CD14-positive monocyte (primary cell): ENCODE results near the gene ANXA4. TPM values are rescaled to one million over a fixed set of nuclear protein-coding genes. Genes with fewer than 3 reads are reported as not detected.
A peak's percentile ranks its signal among the peaks of the same experiment; 100 is the strongest.

Source experiments
- DNase-seq, 3 donors: peaks; one replicate each; pipeline ENCODE4 v3.0.0-alpha.2; 2011 to 2022
- H2AFZ ChIP-seq: 2 replicates; pipeline ENCODE4 v1.6.0; 2012; ENCODE audit warnings: mild to moderate bottlenecking, low read depth, low read length, inconsistent platforms; ENCODE audit not compliant: insufficient read depth, poor library complexity, severe bottlenecking
- H3K27ac ChIP-seq, 2 donors: 1 replicate in 1 of 2; 2 replicates in 1 of 2; pipeline ENCODE4 v1.5.1; 2012 to 2013; ENCODE audit warnings: low read length in 2 of 2, control low read depth in 1 of 2, inconsistent platforms in 1 of 2, low read depth in 1 of 2, mild to moderate bottlenecking in 1 of 2
- H3K27me3 ChIP-seq, 2 donors: one replicate each; pipeline versions ENCODE4 v1.6.0 to v1.6.1; 2011 to 2013; ENCODE audit warnings: low read length in 2 of 2; ENCODE audit not compliant: control insufficient read depth in 2 of 2, insufficient read depth in 2 of 2
- H3K36me3 ChIP-seq, 2 donors: replicated peaks in 1 of 2; 1 replicate in 1 of 2; 2 replicates in 1 of 2; pipeline versions ENCODE4 v1.5.1 to v1.6.1; 2012 to 2013; ENCODE audit warnings: low read length in 2 of 2, control low read depth in 1 of 2, inconsistent platforms in 1 of 2, mild to moderate bottlenecking in 1 of 2; ENCODE audit not compliant: insufficient read depth in 2 of 2, control insufficient read depth in 1 of 2
- H3K4me1 ChIP-seq, 2 donors: 1 replicate in 1 of 2; 2 replicates in 1 of 2; pipeline versions ENCODE4 v1.5.1 to v1.6.1; 2012 to 2013; ENCODE audit warnings: low read length in 2 of 2, control low read depth in 1 of 2, inconsistent platforms in 1 of 2, mild to moderate bottlenecking in 1 of 2, moderate library complexity in 1 of 2; ENCODE audit not compliant: insufficient read depth in 2 of 2, control insufficient read depth in 1 of 2
- H3K4me2 ChIP-seq: replicated peaks from 2 replicates; pipeline ENCODE3; 2012; ENCODE audit warnings: low read length, moderate library complexity, mild to moderate bottlenecking; ENCODE audit not compliant: poor library complexity, severe bottlenecking; ENCODE audit errors: extremely low read depth
- H3K4me3 ChIP-seq, 3 experiments: fragments of 200-600 bp in 1 of 3; sonication (generic) in 1 of 3; replicated peaks in 1 of 3; 1 replicate in 2 of 3; 2 replicates in 1 of 3; pipeline ENCODE4 v1.5.1; 2011 to 2013; ENCODE audit warnings: low read length in 3 of 3, mild to moderate bottlenecking in 3 of 3, control low read depth in 2 of 3, low read depth in 2 of 3, inconsistent platforms in 1 of 3, moderate library complexity in 1 of 3
- H3K79me2 ChIP-seq: 2 replicates; pipeline ENCODE4 v1.6.0; 2012; ENCODE audit warnings: mild to moderate bottlenecking, control low read depth, inconsistent platforms, low read length, moderate library complexity; ENCODE audit not compliant: insufficient read depth
- H3K9ac ChIP-seq: 2 replicates; pipeline ENCODE4 v1.6.0; 2017; ENCODE audit warnings: low read length, mild to moderate bottlenecking; ENCODE audit not compliant: insufficient read depth, poor library complexity, severe bottlenecking
- H3K9me3 ChIP-seq, 2 donors: replicated peaks in 1 of 2; 1 replicate in 1 of 2; 2 replicates in 1 of 2; pipeline versions ENCODE4 v1.5.1 to v1.6.1; 2012 to 2013; ENCODE audit warnings: low read length in 2 of 2, control low read depth in 1 of 2; ENCODE audit not compliant: control insufficient read depth in 1 of 2, insufficient read depth in 1 of 2
- H4K20me1 ChIP-seq: 2 replicates; pipeline ENCODE4 v1.6.0; 2012; ENCODE audit warnings: mild to moderate bottlenecking, low read length, control low read depth, moderate library complexity; ENCODE audit not compliant: insufficient read depth
- H3K27ac Mint-ChIP-seq, 7 donors: one replicate each; pipeline ENCODE4 v1.8.0; 2020; ENCODE audit warnings: mild to moderate bottlenecking in 7 of 7, mixed read lengths in 7 of 7, moderate library complexity in 6 of 7, inconsistent platforms in 2 of 7
- H3K27me3 Mint-ChIP-seq, 3 donors: one replicate each; pipeline ENCODE4 v1.8.0; 2021 to 2022; ENCODE audit warnings: low read depth in 3 of 3, mild to moderate bottlenecking in 3 of 3, mixed read lengths in 3 of 3, moderate library complexity in 3 of 3, inconsistent platforms in 1 of 3
- H3K36me3 Mint-ChIP-seq, 2 donors: one replicate each; pipeline ENCODE4 v1.8.0; 2020; ENCODE audit warnings: mixed read lengths in 2 of 2, inconsistent platforms in 1 of 2, mild to moderate bottlenecking in 1 of 2
- H3K4me1 Mint-ChIP-seq: one replicate; pipeline ENCODE4 v1.8.0; 2020; ENCODE audit warnings: mild to moderate bottlenecking, mixed read lengths
- H3K4me3 Mint-ChIP-seq, 2 donors: one replicate each; pipeline ENCODE4 v1.8.0; 2020; ENCODE audit warnings: mild to moderate bottlenecking in 2 of 2, mixed read lengths in 2 of 2, moderate library complexity in 1 of 2
- H3K9me3 Mint-ChIP-seq, 7 donors: one replicate each; pipeline ENCODE4 v1.8.0; 2020 to 2022; ENCODE audit warnings: mixed read lengths in 7 of 7, mild to moderate bottlenecking in 6 of 7, moderate library complexity in 6 of 7, inconsistent platforms in 2 of 7
- CTCF ChIP-seq: fragments of 200-600 bp; IDR thresholded peaks from one replicate; pipeline ENCODE4 v1.8.0; 2022; ENCODE audit warnings: antibody characterized with exemption, mild to moderate bottlenecking
- WGBS: methylation state at CpG from one replicate; pipeline ENCODE4 v1.1.5; 2013; ENCODE audit warnings: missing lambda C conversion rate; ENCODE audit not compliant: insufficient coverage; 5-methylcytosine and 5-hydroxymethylcytosine counted together
- intact Hi-C, 2 donors: fragments of 100-400 bp; cut with micrococcal nuclease; formaldehyde crosslinking; loops; one replicate each; pipeline versions ENCODE4 v1.15.0 to v1.15.1; 2023
- polyA plus RNA-seq, 3 donors: library from polyadenylated mRNA; depleted of rRNA in 1 of 3; unstranded in 2 of 3; stranded (reverse) in 1 of 3; fragments of 300-500 nt in 2 of 3; fragments of >200 nt in 1 of 3; fragmentation: Illumina TruSeq in 2 of 3; gene quantifications; 1 replicate in 2 of 3; 2 replicates in 1 of 3; pipeline ENCODE4 v1.2.3, GENCODE V29; 2012 to 2021

Gene ANXA4
- polyA plus RNA-seq, 3 donors = 30.0 to 95.7 (median 64.7) TPM

DNA sequence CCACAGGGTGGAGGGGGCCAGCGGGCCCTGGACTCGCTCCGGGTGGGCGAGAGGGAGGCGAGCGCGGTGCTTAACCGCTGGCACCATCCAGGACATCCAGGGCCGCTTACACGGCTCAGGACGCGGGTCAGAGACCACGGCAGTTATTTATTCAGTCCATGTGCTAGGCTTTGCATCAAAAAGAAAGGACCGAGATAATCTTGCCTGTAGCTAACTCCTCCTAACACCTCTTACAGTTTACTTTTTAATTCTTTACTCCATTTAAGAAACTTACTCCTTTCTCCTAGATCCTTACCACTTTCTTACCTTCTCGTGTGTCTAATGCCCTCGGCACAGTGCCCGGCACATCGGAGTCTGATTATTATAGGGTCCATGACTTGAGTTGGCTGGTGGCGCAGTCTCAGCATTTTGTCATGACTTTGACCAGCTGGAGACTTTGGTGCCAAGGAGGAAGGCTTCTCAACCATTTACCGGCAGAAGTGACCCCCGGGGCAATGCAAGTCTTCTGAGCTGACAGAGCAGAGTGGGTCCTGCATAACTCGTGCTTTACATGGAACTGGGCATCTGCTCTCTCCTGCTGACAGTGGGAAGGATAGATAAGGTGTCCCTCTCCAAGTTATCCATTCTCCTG, 503 bp downstream of the ANXA4 start:
- peak overlapping the region; percentile 93 for H2AFZ ChIP-seq
- Mint-ChIP-seq H3K36me3 (peaks cover 11 to 17% of the 10 kb centered on the region in 2 donors), H3K27me3 (peaks cover 0 to 1% (median under 1%) of the 10 kb centered on the region in 3 donors), H3K4me3 (peak overlapping the region; percentile 97 to 100), H3K27ac (peak overlapping the region in 5 of 7 donors; percentile 66 to 93 (median 85)), H3K4me1 (peaks cover 47% of the 10 kb centered on the region), H3K9me3 (peaks cover 0 to 3% (median 0%) of the 10 kb centered on the region in 7 donors)
- peaks cover 14% of the 10 kb centered on the region for H4K20me1 ChIP-seq
- WGBS = 13% methylated on average over 20 of the region's 22 CpGs
- H3K9ac ChIP-seq = peak overlapping the region; percentile 92
- peak overlapping the region in 1 of 2 donors; percentile 89 for H3K27ac ChIP-seq
- no peak for TF ChIP-seq CTCF
- H3K9me3 ChIP-seq = no peaks in the 10 kb centered on the region
- peaks cover 53% of the 10 kb centered on the region for H3K79me2 ChIP-seq
- H3K4me1 ChIP-seq = peaks cover 21 to 34% of the 10 kb centered on the region in 2 donors
- H3K36me3 ChIP-seq = no peaks in the 10 kb centered on the region
- H3K27me3 ChIP-seq = no peaks in the 10 kb centered on the region
- H3K4me3 ChIP-seq = peak overlapping the region; percentile 80 to 93 (median 87)
- H3K4me2 ChIP-seq = peak overlapping the region; percentile 86
- no peak for DNase-seq
- intact Hi-C loops = loop anchor here (5.0 to 10.0 kb wide), 2 partner anchors 35 to 52 kb away; no protein-coding TSS in a partner anchor

GRCh38 chr2:69743847-69744264, 1.9 kb downstream of the ANXA4 start:
- Histone ChIP-seq H3K4me1 (peaks cover 21 to 34% of the 10 kb centered on the region in 2 donors), H2AFZ (no peak overlapping the region), H3K27me3 (no peaks in the 10 kb centered on the region), H3K79me2 (peaks cover 65% of the 10 kb centered on the region), H3K4me2 (peak overlapping the region; percentile 8), H4K20me1 (peaks cover 14% of the 10 kb centered on the region), H3K4me3 (no peak overlapping the region), H3K9me3 (no peaks in the 10 kb centered on the region), H3K27ac (no peak overlapping the region), H3K9ac (no peak overlapping the region), H3K36me3 (peaks cover 0 to 3% of the 10 kb centered on the region in 2 donors)
- peaks cover 0 to 3% (median 0%) of the 10 kb centered on the region in 7 donors for H3K9me3 Mint-ChIP-seq
- no peaks in the 10 kb centered on the region for H3K27me3 Mint-ChIP-seq
- H3K4me1 Mint-ChIP-seq = peaks cover 49% of the 10 kb centered on the region
- no peak overlapping the region for H3K4me3 Mint-ChIP-seq
- intact Hi-C loops = loop anchor here (5.0 to 10.0 kb wide), 2 partner anchors 33 to 51 kb away; no protein-coding TSS in a partner anchor
- peak overlapping the region in 1 of 7 donors; percentile 9 for H3K27ac Mint-ChIP-seq
- no peak for TF ChIP-seq CTCF
- peaks cover 14 to 18% of the 10 kb centered on the region in 2 donors for H3K36me3 Mint-ChIP-seq
- no peak for DNase-seq
- WGBS = 100% methylated on average over 1 of the region's 2 CpGs
